Colon (tissue), 2 donors: ENCODE measurements around the gene KPNA1.

ENCODE experiments used
- FAIRE-seq: peaks from 2 replicates; lab custom pipeline; 2012; peaks lifted over from hg19 to GRCh38; lab: Jason Lieb, UNC
- donor health status: control.
- donor health status: control.

The KPNA1 gene

GRCh38 chr3:122514123-122515019 lies at the start of gene KPNA1:
Gene KPNA1, minus strand, starts transcription at chr3:122514939. Its CDS starts 18,374 bp downstream, at chr3:122496565.
- no peak for FAIRE-seq

GRCh38 chr3:122564155-122564912 lies 49.6 kb upstream of the KPNA1 start, which contains the start of the genes DTX3L and PARP9:
Gene DTX3L, plus strand, starts transcription at chr3:122564338. Its CDS starts 89 bp downstream, at chr3:122564427.
Gene PARP9, minus strand, starts transcription at chr3:122564300. Its CDS starts 4,680 bp downstream, at chr3:122559620.
- no peak for FAIRE-seq

GRCh38 chr3:122563717-122564025 lies 48.9 kb upstream of the KPNA1 start:
- no peak for FAIRE-seq

- no peak for FAIRE-seq
Measured at GRCh38 chr3:122562923-122563716, 48.4 kb upstream of the KPNA1 start.

GRCh38 chr3:122560680-122561079 lies 45.9 kb upstream of the KPNA1 start:
- FAIRE-seq = no peak

GRCh38 chr3:122559906-122560305 lies 45.2 kb upstream of the KPNA1 start:
- no peak for FAIRE-seq

GRCh38 chr3:122558605-122559004 lies 43.9 kb upstream of the KPNA1 start:
- no peak for FAIRE-seq

- no peak for FAIRE-seq
Measured at GRCh38 chr3:122557356-122557755, 42.6 kb upstream of the KPNA1 start.

GRCh38 chr3:122555275-122556071 lies 40.7 kb upstream of the KPNA1 start:
- no peak for FAIRE-seq

GRCh38 chr3:122553171-122553570 lies 38.4 kb upstream of the KPNA1 start:
- FAIRE-seq = no peak

- no peak for FAIRE-seq
Measured at GRCh38 chr3:122548619-122549018, 33.9 kb upstream of the KPNA1 start.

GRCh38 chr3:122548076-122548475 lies 33.3 kb upstream of the KPNA1 start:
- FAIRE-seq = no peak

- FAIRE-seq = no peak
Measured at GRCh38 chr3:122546151-122546550, 31.4 kb upstream of the KPNA1 start.

- no peak for FAIRE-seq
Measured at GRCh38 chr3:122538956-122539490, 24.3 kb upstream of the KPNA1 start.

GRCh38 chr3:122536632-122537001 lies 21.9 kb upstream of the KPNA1 start:
- no peak for FAIRE-seq

- FAIRE-seq = no peak
Measured at GRCh38 chr3:122535964-122536631, 21.4 kb upstream of the KPNA1 start.

- no peak for FAIRE-seq
Measured at GRCh38 chr3:122533931-122534334, 19.2 kb upstream of the KPNA1 start.

- no peak for FAIRE-seq
Measured at GRCh38 chr3:122533480-122533879, 18.7 kb upstream of the KPNA1 start.

GRCh38 chr3:122530164-122530563 lies 15.4 kb upstream of the KPNA1 start:
- no peak for FAIRE-seq

GRCh38 chr3:122523317-122523716 lies 8.6 kb upstream of the KPNA1 start:
- FAIRE-seq = no peak

GRCh38 chr3:122520861-122521260 lies 6.1 kb upstream of the KPNA1 start:
- no peak for FAIRE-seq
